Measurements from ENCODE around the gene GLRX3.

GRCh38 chr10:130159192-130159794 lies 23.1 kb downstream of the GLRX3 start:
- TF ChIP-seq CTCF (conservative IDR thresholded peaks at IDR 0.05; ENCODE audit: low read length) (no peak), EZH2phosphoT487 (IDR thresholded peaks at IDR 0.05; ENCODE audit: borderline replicate concordance) (no peak)
